GM19324 (cell line): ENCODE results near the gene LHFPL6.
A peak's percentile ranks its signal among the peaks of the same experiment; 100 is the strongest.

Experiments used
- ATAC-seq: cut with Tn5 transposase; IDR thresholded peaks from one replicate; pipeline ENCODE4 v1.9.1; 2021; ENCODE audit warnings: mild to moderate bottlenecking, moderate library complexity; ENCODE audit not compliant: unreplicated experiment, low FRiP score

The LHFPL6 gene

DNA sequence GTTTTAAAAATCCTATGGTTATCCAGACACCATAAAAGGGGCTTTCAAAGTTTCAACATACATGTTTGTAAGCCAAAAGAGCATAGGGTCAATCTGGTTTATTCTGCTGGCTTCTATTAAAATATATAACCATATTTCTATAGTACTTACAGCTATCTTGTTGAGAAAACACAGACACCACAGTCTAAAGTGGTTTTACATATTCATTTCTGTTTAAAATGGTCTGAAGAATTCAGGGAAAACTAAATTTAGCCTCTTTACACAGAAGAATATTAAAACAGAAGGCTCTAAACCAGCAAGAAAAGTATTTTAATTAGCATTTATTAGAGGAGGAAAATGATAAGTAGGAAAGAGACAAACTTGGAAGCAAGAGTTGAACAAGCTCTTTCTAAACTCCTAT lies 203.9 kb downstream of the LHFPL6 start:
- no peak for ATAC-seq

GRCh38 chr13:39397896-39398265 lies 205.1 kb downstream of the LHFPL6 start:
- ATAC-seq, result no peak

DNA sequence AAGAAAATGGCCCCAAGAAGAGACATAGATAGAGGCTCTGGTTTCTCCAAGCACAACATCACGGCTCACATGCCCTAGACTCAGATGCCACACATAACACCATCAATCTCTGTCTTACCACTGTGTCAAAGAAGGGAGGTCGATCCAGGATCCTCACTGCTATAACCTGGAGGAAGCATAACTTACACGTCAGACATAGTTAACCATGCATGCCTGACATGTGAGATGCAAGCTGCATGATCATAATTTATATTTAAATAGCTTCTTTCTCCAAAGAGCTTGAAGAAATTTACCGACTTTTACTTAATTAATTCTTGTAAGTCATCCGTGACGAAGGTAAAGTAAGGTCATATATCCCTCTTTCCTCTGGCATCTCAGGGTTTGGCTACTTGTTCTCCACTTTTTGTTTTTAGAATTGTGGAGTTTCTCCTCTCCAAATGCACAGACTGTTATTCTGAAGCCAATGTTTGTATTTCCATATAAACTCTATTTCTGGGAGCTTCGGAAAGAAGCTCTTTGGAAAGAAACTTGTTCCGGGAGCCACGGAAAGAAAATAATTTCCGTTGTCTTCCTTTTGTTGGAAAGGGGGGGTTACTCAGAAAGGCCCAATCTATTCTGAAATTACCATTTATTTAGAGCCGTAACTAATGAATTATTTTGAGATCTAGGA lies 205.6 kb downstream of the LHFPL6 start:
- no peak for ATAC-seq

GRCh38 chr13:39394796-39395678 lies 208.0 kb downstream of the LHFPL6 start:
- ATAC-seq, result no peak

DNA sequence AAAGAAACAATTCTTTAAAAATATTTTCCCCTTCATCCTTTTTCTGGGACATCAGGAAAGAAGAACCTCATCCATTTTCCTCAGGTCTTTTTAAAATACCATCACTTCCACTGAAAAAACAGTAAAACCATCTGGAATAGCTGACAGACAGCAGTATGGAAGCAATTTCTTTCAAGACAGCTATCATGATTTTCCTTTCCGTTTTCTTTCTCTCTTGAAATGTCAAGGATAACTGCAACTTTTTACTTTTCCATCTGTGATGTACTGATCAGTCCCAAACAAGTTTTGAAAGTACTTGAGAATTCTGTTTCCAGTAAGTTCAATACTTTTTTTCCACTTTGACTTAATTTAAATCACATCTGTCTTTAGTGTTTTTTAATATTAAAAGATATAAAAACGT lies 211.2 kb downstream of the LHFPL6 start:
- no peak for ATAC-seq

- no peak for ATAC-seq
Measured at GRCh38 chr13:39389013-39389412, 214.0 kb downstream of the LHFPL6 start.

DNA sequence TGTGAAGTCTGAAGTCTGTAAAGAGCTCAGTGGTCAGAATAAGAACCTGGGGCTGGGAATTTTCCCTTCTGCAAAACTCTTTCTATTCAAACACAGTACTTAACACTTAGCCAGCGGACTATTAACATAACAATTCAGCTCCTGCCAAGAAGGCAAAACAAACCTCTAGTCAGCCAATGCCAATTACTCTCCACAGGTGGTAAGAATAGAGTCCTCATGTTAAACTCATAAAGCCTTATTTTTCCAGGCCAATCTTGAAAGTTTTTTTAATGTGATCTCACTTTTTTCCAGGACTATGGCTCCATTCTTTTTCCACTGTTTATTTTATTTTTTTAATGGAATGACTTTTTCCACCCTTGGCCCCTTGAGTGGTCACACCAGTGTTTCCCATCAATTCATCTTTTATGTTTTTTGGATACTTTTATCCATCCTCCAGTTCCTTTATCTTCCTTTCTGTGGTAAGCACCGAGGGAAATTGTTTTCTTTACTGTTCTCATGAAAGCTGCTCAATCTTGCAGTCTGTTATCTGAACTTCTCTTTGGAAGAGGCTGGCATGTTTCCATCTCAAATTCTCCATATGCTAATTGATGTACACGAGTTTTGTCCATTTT lies 217.3 kb downstream of the LHFPL6 start:
- ATAC-seq, result no peak

DNA sequence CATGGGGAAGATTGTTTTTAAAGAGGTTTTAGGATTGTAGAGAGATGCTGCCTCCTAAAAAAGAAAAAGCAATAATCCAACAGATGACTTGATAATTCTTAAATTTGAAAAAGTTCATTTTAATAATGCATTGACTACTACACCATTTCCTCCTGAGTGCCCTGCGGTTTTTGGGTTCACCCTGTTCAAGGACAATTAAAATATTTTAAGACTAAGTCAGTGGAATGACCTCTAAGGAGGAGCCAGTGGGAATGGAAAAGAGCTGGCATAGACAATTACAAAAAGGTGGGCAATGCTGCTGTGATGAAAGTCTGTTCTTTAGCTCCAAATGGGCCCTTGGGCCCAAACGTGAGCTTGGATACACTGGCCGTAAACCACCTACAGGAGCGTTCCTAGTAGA lies 217.8 kb downstream of the LHFPL6 start:
- no peak for ATAC-seq

DNA sequence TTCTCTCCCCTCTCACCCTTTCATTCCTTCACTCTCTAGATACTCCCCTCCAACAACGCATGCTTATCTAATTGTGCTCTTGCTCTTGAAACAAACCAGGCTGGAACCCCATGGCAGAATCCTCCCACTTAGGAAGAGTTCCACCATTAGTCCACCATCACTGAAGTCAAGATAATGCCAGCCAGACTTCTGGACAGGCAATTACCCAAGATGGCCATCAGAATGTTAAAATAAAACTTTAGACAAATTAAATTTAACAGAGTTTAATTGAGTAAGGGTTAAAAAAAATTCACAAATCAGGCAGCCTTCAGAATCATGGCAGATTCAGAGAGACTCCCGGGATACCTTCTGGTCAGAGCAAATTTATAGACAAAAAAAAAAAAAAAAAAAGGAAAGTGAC lies 221.5 kb downstream of the LHFPL6 start:
- ATAC-seq, result no peak

GRCh38 chr13:39379667-39380655 lies 223.0 kb downstream of the LHFPL6 start:
- no peak for ATAC-seq

DNA sequence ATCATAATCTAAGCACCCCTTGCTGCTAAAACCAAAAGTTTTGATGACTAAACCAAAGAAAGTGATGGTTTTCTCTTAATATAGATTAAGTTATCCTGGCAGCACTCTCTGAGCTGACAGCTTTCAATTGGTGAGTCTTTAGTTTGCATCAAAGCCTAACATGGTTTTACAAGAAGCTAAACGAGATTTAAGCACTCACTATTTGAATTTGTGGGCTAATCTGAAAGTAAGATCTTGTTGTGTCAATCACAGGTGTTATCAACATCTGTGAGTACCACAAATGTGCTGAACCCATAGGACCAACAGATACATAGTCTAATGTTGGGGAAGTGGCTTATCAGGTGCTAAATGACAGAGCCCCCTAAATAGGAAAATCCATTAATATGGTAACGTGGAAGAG lies 223.9 kb downstream of the LHFPL6 start:
- peak; percentile 94 for ATAC-seq

GRCh38 chr13:39378306-39378705 lies 224.7 kb downstream of the LHFPL6 start:
- ATAC-seq, result no peak

DNA sequence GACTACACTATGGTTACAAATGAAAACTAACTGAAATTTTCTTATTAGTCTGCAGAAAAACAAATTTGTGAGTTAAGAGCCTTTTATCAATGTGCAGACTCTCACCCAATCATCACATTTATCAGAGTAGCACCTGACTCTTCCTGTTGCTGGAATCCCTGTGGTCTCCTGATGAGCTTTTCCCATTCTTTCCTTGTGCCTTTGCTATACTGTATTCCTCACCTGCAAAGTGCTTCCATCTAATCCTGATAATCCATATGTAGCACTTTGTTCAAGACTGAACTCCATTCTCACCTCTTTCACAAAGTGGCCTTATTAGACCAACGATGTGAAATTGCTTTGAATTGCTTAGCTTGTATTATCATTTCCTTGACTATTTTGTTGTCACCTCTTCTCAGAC lies 225.3 kb downstream of the LHFPL6 start:
- ATAC-seq, result no peak

GRCh38 chr13:39376076-39376475 lies 226.9 kb downstream of the LHFPL6 start:
- no peak for ATAC-seq

DNA sequence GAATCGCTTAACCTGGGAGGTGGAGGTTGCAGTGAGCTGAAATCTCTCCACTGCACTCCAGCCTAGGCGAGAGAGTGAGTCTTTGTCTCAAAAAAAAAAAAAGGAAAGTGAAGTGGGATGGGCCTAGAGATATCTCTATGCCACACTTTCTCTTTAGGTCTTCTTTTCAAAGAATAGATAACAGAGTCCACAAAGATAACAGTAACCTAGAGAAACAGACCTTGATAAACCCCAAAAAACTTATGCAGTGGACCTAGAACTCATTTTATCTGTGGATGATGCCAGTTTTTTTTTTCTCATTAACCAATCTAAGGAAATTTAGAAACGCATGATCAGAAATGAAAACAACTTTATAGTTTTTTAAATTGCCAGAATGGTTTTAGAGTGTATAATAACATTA lies 227.4 kb downstream of the LHFPL6 start:
- no peak for ATAC-seq

DNA sequence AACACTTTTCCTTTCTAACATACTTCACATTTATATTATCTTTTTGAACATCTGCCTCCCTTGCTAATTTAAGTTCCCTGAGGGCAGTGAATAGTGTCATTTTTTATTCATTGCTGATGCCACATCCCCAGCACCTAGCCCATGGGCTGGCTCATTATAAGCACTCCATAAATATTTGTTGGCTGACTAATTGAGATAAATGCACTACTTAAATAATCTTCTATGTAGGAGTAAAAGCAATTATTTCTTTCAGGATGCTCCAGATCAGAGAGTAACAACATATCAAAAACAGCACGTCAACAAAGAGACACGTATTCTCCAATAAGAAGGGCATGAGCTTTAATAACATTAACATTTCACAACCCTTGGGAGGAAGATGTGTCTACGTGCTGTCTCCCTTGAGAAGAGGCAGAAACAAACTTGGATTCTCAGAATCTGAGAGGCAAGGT lies 228.2 kb downstream of the LHFPL6 start:
- no peak for ATAC-seq

GRCh38 chr13:39373145-39373544 lies 229.8 kb downstream of the LHFPL6 start:
- no peak for ATAC-seq

DNA sequence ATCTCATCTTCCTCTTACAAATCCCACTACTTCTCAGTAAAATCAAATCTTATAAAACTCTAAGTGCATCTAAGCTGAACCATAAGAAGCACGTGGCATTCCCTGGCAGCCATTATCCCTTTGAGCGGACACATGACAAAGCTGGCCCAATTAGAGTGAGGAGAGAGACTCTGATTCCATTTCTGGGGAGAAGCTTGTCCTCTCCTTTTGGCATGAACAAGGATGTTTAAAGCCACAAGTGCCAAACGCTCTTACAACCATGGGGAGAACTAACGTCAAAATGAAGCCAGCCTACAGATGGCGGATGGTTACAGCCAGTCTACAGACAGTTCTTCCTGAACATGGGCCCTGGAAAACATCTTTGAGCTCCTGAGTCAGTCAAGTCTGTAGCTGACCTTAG lies 231.3 kb downstream of the LHFPL6 start:
- ATAC-seq, result no peak

DNA sequence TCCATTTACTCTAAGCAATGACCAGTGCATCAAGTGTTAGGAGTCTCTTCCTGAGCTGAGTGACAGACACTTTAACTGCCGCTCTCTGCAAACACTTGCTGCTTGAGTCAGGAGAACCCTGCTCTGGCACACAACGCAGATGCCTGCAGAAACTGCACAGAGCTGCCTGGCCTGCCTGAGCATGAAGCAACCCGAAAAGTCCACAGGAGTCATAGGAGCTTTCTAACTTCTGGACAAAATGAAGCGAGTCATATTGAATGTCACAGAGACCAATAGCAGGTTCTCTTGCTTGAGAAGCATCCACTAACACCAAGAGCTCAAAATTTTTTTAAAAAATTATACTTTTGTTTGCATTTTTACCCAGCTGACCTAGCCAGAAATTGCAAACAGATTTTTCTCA lies 232.4 kb downstream of the LHFPL6 start:
- ATAC-seq, result no peak

GRCh38 chr13:39370048-39370447 lies 232.9 kb downstream of the LHFPL6 start:
- ATAC-seq, result no peak
